Measurements from ENCODE around the gene HHIPL1. TPM values are rescaled to one million over a fixed set of nuclear protein-coding genes. Genes with fewer than 3 reads are reported as not detected.

The HHIPL1 gene
- total RNA-seq, 4 donors from 2014 or later = 0.07 to 0.82 (median 0.14) TPM

GRCh38 chr14:99627100-99627499 lies 17.8 kb upstream of the HHIPL1 start:
- no peaks in the 10 kb centered on the region for H3K27me3 ChIP-seq
- ATAC-seq (no peak), DNase-seq (no peak)
- in situ Hi-C loops (cut with MboI; ENCODE audit: low sequenced_read_pairs in 4 of 4) = loop anchor here in 2 of 4 donors (10.0 kb wide), 1 partner anchor 102 kb away; no protein-coding TSS in a partner anchor
- no peaks in the 10 kb centered on the region for H3K4me1 ChIP-seq
- no peak for TF ChIP-seq CTCF (IDR thresholded peaks at IDR 0.05 in 4 of 5, conservative IDR thresholded peaks at IDR 0.05 in 1 of 5)
- no peak for TF ChIP-seq POLR2A (IDR thresholded peaks at IDR 0.05)
- no peaks in the 10 kb centered on the region for H3K9me3 ChIP-seq
- H3K36me3 ChIP-seq = no peaks in the 10 kb centered on the region
- no peak overlapping the region for H3K27ac ChIP-seq
- no peak overlapping the region for H3K4me3 ChIP-seq
- intact Hi-C loops (cut with DNase I; ENCODE audit: low total_unique reads) = no loop called here

GRCh38 chr14:99627510-99628381 lies 17.2 kb upstream of the HHIPL1 start:
- in situ Hi-C loops (cut with MboI; ENCODE audit: low sequenced_read_pairs in 4 of 4) = loop anchor here in 2 of 4 donors (10.0 kb wide), 1 partner anchor 103 kb away; no protein-coding TSS in a partner anchor
- Histone ChIP-seq H3K27me3 (no peaks in the 10 kb centered on the region), H3K27ac (no peak overlapping the region), H3K9me3 (no peaks in the 10 kb centered on the region), H3K4me1 (no peaks in the 10 kb centered on the region), H3K36me3 (no peaks in the 10 kb centered on the region), H3K4me3 (no peak overlapping the region)
- ATAC-seq (no peak), DNase-seq (no peak)
- TF ChIP-seq CTCF (IDR thresholded peaks at IDR 0.05 in 4 of 5, conservative IDR thresholded peaks at IDR 0.05 in 1 of 5) (no peak), POLR2A (IDR thresholded peaks at IDR 0.05) (no peak)
- intact Hi-C loops (cut with DNase I; ENCODE audit: low total_unique reads) = loop anchor here (1.0 kb wide), 2 partner anchors 64 to 109 kb away; no protein-coding TSS in a partner anchor

GRCh38 chr14:99628887-99629618 lies 15.9 kb upstream of the HHIPL1 start:
- no peaks in the 10 kb centered on the region for H3K27me3 ChIP-seq
- H3K4me1 ChIP-seq = no peaks in the 10 kb centered on the region
- TF ChIP-seq POLR2A (IDR thresholded peaks at IDR 0.05) (no peak), CTCF (IDR thresholded peaks at IDR 0.05 in 4 of 5, conservative IDR thresholded peaks at IDR 0.05 in 1 of 5) (peak; percentile 89 to 98 (median 96))
- ATAC-seq (peak; percentile 89 to 91), DNase-seq (peak; percentile 49 to 60)
- H3K9me3 ChIP-seq = no peaks in the 10 kb centered on the region
- no peak overlapping the region for H3K27ac ChIP-seq
- no peaks in the 10 kb centered on the region for H3K36me3 ChIP-seq
- no peak overlapping the region for H3K4me3 ChIP-seq
- intact Hi-C loops (cut with DNase I; ENCODE audit: low total_unique reads) (loop anchor here (1.0 kb wide), 2 partner anchors 66 to 111 kb away; no protein-coding TSS in a partner anchor), in situ Hi-C loops (cut with MboI; ENCODE audit: low sequenced_read_pairs in 4 of 4) (loop anchor here in 2 of 4 donors (10.0 kb wide), 1 partner anchor 104 kb away; no protein-coding TSS in a partner anchor)

GRCh38 chr14:99630202-99630601 lies 14.7 kb upstream of the HHIPL1 start:
- H3K9me3 ChIP-seq = no peaks in the 10 kb centered on the region
- in situ Hi-C loops (cut with MboI; ENCODE audit: low sequenced_read_pairs in 4 of 4) = loop anchor here in 2 of 4 donors (5.0 to 10.0 kb wide), 2 partner anchors 105 to 108 kb away; no protein-coding TSS in a partner anchor
- ATAC-seq (no peak), DNase-seq (no peak)
- H3K36me3 ChIP-seq = no peaks in the 10 kb centered on the region
- no peak overlapping the region for H3K27ac ChIP-seq
- intact Hi-C loops (cut with DNase I; ENCODE audit: low total_unique reads) = no loop called here
- H3K4me1 ChIP-seq = no peaks in the 10 kb centered on the region
- no peaks in the 10 kb centered on the region for H3K27me3 ChIP-seq
- H3K4me3 ChIP-seq = no peak overlapping the region
- TF ChIP-seq POLR2A (IDR thresholded peaks at IDR 0.05) (no peak), CTCF (IDR thresholded peaks at IDR 0.05 in 4 of 5, conservative IDR thresholded peaks at IDR 0.05 in 1 of 5) (no peak)
